Brain microvascular endothelial cell (primary cell): Measurements from ENCODE around the gene VTI1A.

Experiments
- DNase-seq: peaks from one replicate; pipeline ENCODE4 v3.0.0-alpha.2; 2020
- H3K27ac ChIP-seq: fragments of 250-450 bp; sonication (Bioruptor Pico); 2 replicates; pipeline ENCODE4 v1.5.1; 2020; ENCODE audit warnings: mild to moderate bottlenecking, moderate library complexity
- H3K27me3 ChIP-seq: fragments of 250-450 bp; sonication (Bioruptor Pico); replicated peaks from 2 replicates; pipeline ENCODE4 v1.5.1; 2020; ENCODE audit warnings: mild to moderate bottlenecking
- H3K36me3 ChIP-seq: fragments of 250-450 bp; sonication (Bioruptor Pico); replicated peaks from 2 replicates; pipeline ENCODE4 v1.5.1; 2020; ENCODE audit warnings: mild to moderate bottlenecking
- H3K4me3 ChIP-seq: 2 replicates; pipeline ENCODE4 v1.5.1; 2011; ENCODE audit warnings: low read depth, mild to moderate bottlenecking, control low read depth, low read length, moderate library complexity
- in situ Hi-C: cut with HindIII; loops from 2 replicates; pipeline ENCODE4 v1.10.0; 2017; ENCODE audit warnings: low sequenced_read_pairs, low pct_ligation_motif_present
- TF ChIP-seq, protein P1 (sequence below): IDR thresholded peaks from 2 replicates; pipeline ENCODE4 v1.5.1; 2011; ENCODE audit warnings: low read depth, mild to moderate bottlenecking, moderate library complexity, low read length, control low read depth, inconsistent platforms; ENCODE audit errors: missing control alignments

The VTI1A gene

DNA sequence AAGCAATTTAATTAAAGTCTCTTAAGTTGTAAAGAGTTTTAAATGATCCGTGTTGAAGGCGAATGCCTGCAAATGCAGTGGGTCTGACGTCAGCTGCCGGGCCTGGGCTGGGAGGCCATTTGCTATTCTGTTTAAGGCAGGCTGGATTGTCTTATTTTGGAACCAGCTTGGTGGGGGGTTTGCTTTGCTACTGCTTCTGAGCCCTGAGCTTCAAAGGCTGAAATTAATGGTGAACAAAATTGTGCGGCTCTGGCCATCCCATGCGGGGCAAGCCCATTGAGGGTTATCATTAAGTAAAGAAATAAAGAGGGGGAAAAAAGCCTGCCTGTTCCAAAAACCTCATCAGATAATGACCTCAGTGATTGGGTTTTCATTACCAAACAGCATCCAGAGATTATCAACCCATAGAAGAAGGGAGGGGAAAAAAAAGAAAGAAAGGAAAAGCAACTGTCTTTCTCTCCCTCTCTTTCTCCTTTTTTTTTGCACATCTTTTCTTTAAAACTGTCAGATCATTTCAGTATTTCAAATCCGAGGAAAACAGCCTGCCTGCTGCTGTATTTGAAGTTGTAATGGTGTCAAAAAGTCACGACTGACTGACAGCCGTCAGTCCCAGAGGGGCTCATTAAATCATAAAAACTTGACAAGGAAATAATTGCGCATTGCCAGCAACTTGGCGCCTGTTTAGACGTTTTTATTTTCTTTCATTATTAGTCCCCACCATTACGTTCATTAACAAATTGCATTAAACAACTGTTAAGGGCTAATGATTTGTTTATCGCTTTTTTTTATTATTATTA, 371.2 kb downstream of the VTI1A start:
- in situ Hi-C loops: no loop called here
- TF ChIP-seq, protein P1, sequence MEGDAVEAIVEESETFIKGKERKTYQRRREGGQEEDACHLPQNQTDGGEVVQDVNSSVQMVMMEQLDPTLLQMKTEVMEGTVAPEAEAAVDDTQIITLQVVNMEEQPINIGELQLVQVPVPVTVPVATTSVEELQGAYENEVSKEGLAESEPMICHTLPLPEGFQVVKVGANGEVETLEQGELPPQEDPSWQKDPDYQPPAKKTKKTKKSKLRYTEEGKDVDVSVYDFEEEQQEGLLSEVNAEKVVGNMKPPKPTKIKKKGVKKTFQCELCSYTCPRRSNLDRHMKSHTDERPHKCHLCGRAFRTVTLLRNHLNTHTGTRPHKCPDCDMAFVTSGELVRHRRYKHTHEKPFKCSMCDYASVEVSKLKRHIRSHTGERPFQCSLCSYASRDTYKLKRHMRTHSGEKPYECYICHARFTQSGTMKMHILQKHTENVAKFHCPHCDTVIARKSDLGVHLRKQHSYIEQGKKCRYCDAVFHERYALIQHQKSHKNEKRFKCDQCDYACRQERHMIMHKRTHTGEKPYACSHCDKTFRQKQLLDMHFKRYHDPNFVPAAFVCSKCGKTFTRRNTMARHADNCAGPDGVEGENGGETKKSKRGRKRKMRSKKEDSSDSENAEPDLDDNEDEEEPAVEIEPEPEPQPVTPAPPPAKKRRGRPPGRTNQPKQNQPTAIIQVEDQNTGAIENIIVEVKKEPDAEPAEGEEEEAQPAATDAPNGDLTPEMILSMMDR: no peak
- no peak for DNase-seq
- Histone ChIP-seq H3K27ac (no peak overlapping the region), H3K4me3 (no peak overlapping the region), H3K27me3 (no peaks in the 10 kb centered on the region), H3K36me3 (no peaks in the 10 kb centered on the region)

DNA sequence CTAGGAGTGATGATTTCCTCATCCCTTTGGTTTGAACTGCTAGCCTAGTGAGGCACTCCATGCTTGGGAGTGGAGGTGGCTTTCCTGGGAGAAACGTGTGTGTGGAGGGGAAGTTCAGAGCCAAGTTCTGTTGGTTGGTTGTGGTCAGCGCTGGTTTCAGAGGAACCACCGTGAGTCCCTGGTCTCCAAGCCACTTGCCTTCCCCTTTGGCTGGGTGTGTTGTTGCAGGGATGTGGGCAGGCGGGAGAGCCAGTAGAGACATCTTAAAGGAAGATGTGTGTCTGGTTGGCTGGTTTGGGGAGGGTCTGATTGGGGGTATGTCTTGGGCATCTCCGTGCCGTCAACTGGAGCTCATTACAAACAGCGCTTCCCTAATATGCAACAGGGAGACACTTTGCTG, 372.2 kb downstream of the VTI1A start:
- Histone ChIP-seq H3K36me3 (no peaks in the 10 kb centered on the region), H3K27ac (no peak overlapping the region), H3K27me3 (no peaks in the 10 kb centered on the region), H3K4me3 (no peak overlapping the region)
- DNase-seq: no peak
- TF ChIP-seq, protein P1: no peak
- in situ Hi-C loops: no loop called here

DNA sequence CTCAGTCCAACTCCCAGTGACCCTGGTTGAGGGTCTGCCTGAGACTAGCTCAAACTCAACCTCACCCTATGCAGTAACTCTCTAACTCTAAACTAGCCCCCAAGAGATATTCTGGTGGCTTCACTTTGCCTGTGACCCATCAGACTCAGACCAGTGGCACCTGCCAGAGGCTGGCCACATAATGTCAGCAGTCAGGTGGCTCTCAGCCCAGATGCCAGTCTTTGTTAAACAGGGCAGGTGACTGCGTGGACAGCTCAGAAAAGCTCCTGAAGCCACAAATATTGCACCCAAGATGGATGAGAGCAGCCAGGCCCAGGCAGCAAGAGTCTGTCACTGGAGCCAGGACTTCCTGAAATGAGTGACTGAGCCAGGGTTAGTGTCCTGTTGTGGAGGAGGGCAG, 373.3 kb downstream of the VTI1A start:
- Histone ChIP-seq H3K27me3 (no peaks in the 10 kb centered on the region), H3K4me3 (no peak overlapping the region), H3K36me3 (no peaks in the 10 kb centered on the region), H3K27ac (no peak overlapping the region)
- no peak for DNase-seq
- TF ChIP-seq, protein P1: no peak
- in situ Hi-C loops: no loop called here

DNA sequence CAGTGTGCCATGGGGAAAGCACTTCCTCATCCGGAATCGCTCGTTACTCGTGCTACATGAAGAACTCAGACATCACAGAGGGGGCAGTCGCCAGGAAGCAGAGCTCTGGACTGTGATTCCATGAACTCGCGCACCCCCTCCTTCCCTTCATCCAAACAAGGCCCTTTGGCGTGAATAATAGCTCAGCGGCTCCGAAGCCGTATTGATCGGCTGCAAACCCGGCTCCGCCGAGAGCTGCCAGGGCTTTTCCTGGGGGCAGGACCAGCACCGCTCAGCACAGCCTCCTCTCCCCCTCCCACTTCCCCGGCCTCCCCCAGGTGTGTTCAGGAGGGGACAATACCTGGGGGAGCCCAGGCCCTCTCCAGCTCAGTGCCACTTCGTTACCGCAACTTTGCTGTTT, 374.0 kb downstream of the VTI1A start:
- Histone ChIP-seq H3K27me3 (no peaks in the 10 kb centered on the region), H3K4me3 (no peak overlapping the region), H3K36me3 (no peaks in the 10 kb centered on the region), H3K27ac (no peak overlapping the region)
- no peak for DNase-seq
- TF ChIP-seq, protein P1: no peak
- in situ Hi-C loops: no loop called here

DNA sequence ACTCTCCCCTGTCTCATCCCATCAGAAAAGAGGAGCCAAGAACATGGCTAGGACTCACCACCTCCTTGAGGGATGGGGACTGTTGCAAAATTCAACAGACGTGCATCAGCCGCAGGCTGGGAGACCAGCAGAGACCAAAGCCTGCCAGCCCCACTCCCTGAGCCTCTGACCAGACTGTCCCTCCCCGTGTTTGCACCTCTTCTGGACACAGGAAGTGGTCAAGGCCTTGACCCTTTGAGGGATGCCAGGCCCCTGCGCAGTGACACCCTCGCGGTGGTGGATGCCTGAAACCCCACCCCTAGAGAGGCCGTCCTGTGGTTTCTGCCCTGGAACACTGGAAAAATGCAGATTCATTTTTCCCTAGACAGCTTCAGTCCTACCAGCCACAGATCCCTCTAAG, 374.6 kb downstream of the VTI1A start:
- in situ Hi-C loops: no loop called here
- Histone ChIP-seq H3K4me3 (no peak overlapping the region), H3K27ac (no peak overlapping the region), H3K36me3 (no peaks in the 10 kb centered on the region), H3K27me3 (no peaks in the 10 kb centered on the region)
- TF ChIP-seq, protein P1: no peak
- DNase-seq: no peak

DNA sequence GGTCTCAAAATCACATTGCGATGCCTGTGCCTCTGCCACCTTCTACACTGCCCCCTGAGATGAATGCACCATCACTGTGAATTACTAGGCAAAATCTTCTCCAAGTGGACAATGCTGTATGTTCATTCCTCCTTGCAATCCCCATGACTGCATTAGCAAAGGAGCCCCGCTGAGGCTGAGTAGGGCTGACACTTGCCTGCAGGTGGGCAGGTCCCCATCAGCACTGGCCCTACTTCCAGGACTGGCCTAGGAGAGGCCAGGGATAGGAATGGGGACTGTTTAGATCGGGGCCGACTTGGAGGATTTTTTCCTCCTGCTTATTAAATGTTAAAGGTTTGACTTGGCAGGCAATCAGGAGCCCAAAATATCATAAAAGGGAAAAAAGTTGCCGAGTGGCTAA, 376.0 kb downstream of the VTI1A start:
- in situ Hi-C loops: no loop called here
- no peak overlapping the region for H3K4me3 ChIP-seq
- no peaks in the 10 kb centered on the region for H3K36me3 ChIP-seq
- no peak overlapping the region for H3K27ac ChIP-seq
- no peak for DNase-seq
- TF ChIP-seq, protein P1: no peak
- H3K27me3 ChIP-seq: no peaks in the 10 kb centered on the region
